Measurements from ENCODE around the gene DHX35.

DHX35 gene

DNA sequence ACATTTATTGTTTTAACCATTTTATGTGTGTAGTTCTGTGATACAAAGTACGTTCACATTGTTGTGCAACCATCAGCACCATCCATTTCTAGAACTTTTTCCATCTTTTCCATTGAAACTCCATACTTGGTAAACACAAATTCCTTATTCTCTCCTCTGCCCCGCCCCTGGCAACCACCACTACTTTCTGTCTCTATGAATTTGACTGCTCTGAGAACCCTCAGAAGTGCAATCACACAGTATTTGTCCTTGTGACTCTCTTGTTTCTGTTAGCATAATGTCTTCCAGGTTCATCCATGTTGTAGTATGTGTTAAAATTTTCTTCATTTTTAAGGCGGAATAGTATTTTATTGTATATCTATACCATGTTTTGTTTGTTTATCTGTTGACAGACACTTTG is 56.9 kb downstream of the DHX35 start:
- TF ChIP-seq, protein P1, sequence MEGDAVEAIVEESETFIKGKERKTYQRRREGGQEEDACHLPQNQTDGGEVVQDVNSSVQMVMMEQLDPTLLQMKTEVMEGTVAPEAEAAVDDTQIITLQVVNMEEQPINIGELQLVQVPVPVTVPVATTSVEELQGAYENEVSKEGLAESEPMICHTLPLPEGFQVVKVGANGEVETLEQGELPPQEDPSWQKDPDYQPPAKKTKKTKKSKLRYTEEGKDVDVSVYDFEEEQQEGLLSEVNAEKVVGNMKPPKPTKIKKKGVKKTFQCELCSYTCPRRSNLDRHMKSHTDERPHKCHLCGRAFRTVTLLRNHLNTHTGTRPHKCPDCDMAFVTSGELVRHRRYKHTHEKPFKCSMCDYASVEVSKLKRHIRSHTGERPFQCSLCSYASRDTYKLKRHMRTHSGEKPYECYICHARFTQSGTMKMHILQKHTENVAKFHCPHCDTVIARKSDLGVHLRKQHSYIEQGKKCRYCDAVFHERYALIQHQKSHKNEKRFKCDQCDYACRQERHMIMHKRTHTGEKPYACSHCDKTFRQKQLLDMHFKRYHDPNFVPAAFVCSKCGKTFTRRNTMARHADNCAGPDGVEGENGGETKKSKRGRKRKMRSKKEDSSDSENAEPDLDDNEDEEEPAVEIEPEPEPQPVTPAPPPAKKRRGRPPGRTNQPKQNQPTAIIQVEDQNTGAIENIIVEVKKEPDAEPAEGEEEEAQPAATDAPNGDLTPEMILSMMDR (IDR thresholded peaks at IDR 0.05; ENCODE audit: extremely low read depth, missing control alignments): no peak
- DNase-seq (ENCODE audit: low spot score): no peak

DNA sequence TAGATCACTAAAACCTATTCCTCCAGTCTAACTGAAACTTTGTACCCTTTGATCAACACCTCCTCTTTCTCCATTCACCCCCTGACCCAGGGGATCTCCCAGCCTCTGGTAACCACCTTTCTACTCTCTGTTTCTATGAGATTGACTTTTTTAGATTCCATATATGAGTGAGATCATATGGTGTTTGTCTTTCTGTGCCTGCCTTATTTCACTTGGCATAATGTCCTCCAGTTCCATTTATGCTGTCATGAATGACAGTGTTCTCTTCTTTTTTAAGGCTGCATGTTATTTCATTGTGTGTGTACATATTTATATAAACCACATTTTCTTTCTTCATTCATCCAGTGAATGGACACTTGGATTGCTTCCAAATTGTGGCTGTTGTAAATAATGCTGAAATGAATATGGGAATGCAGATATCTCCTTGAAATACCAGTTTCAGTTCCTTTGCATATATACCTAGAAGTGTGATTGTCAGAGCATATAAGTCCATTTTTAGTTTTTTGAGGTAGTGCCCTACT is 57.7 kb downstream of the DHX35 start:
- DNase-seq (ENCODE audit: low spot score): no peak
- TF ChIP-seq, protein P1 (IDR thresholded peaks at IDR 0.05; ENCODE audit: extremely low read depth, missing control alignments): no peak

DNA sequence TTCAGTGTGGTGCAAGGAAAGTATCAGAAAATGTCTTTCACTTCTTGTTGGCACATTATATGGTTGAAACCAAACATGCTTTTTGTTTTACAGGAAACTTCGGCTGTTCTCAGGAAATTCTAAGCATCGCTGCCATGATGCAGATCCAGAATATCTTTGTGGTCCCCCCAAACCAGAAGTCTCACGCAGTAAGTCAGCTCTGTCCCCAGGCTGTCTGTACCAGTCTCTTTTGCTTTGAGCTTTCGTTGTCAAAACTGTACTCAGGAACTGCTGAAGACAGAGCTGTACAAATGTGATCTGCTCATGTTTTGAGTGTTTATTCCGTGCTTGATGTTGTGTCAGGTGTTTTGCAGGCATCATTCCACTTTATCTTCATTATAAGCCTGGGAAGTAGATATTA is 59.6 kb downstream of the DHX35 start:
- TF ChIP-seq, protein P1 (IDR thresholded peaks at IDR 0.05; ENCODE audit: extremely low read depth, missing control alignments): no peak
- DNase-seq (ENCODE audit: low spot score): peak; percentile 10

DNA sequence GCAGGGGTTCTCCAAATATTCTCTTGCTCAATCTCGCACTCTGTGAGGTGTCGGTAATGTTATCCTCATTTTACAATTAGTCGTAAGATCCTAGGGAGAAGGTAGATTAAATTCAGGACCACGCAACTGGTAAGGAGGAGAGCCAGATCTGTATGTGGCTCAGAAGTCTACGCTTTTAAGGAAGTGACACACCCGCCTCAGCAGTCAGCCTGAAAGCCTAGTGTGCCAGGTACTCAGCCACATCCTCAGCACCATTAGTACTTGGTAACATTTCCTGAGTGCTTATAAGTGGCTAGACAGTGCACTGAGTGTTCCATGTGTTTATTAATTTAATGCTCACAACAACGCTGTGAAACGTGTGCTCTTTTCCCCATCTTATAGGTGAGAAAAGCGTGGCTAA is 63.7 kb downstream of the DHX35 start:
- no peak for DNase-seq (ENCODE audit: low spot score)
- TF ChIP-seq, protein P1 (IDR thresholded peaks at IDR 0.05; ENCODE audit: extremely low read depth, missing control alignments): no peak

DNA sequence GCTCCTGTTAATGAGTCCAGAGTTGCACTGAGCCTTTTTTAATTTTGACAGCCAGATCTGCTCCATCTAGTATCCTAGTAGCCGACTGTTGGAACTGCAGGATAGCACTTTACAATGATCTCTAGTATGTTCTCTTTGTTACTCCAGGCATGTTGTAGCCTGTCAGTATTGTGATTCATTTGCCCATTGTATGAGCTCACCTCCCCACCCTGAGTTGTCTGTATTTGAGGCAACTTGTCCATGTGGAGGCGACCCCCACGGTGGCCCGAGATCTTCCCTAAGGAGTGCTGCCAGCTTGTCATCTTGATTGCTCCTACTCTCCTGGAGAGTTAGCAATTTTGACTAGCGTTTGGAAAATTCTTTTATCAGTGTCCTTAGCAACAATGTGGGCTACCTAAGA is 67.2 kb downstream of the DHX35 start:
- TF ChIP-seq, protein P1 (IDR thresholded peaks at IDR 0.05; ENCODE audit: extremely low read depth, missing control alignments): no peak
- no peak for DNase-seq (ENCODE audit: low spot score)

DNA sequence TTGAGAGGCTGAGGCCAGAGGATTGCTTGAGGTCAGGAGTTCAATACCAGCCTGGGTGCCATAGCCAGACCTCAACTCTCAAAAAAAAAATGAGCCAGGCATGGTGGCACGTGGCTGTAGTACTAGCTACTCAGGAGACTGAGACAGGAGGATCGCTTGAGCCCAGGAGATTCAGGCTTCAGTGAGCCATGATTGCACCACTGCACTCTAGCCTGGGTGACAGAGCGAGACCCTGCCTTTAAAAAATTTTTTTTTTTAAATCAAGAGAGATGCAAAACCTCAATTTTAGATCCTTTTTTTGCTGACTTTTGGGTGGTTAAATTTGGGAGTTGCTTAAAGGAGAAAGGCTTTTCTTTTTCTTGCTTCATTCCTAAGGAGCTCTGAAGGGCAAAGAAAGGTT is 70.9 kb downstream of the DHX35 start:
- TF ChIP-seq, protein P1 (IDR thresholded peaks at IDR 0.05; ENCODE audit: extremely low read depth, missing control alignments): no peak
- DNase-seq (ENCODE audit: low spot score): no peak

DNA sequence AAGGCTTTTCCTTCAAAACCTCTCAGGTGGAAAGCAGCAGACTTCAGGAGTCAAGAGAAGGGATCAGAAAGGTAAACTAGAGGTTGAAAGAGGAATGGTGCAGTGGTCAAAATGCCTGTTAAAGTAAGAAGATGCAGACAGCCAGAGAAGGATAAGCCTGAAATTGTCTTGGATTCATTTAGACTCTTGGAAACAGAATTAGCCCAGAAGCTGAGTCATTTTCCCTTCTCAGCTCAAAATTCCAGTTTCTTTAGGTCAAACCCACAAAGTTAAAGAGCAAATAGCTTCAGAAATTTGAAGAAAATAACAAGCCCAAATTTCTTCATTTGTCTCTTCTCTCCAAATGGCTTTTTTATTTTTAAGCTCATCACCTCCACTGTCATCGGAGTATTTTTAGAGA is 73.9 kb downstream of the DHX35 start:
- no peak for DNase-seq (ENCODE audit: low spot score)
- TF ChIP-seq, protein P1 (IDR thresholded peaks at IDR 0.05; ENCODE audit: extremely low read depth, missing control alignments): no peak

Data from GM20000 (cell line).